Uterus (tissue), 4 donors: ENCODE measurements around the gene PSMB2. TPM values are rescaled to one million over a fixed set of nuclear protein-coding genes. Genes with fewer than 3 reads are reported as not detected.

Experiments
- DNase-seq, 2 donors: peaks; one replicate each; pipeline ENCODE4 v3.0.0-alpha.2; 2019 to 2020
- H3K27ac ChIP-seq, 2 donors: fragments of 200-600 bp; sonication (generic); 1 replicate in 1 of 2; 2 replicates in 1 of 2; pipeline ENCODE4 v1.5.1; 2016 to 2018
- H3K27me3 ChIP-seq, 2 donors: fragments of 200-600 bp; sonication (generic); one replicate each; pipeline ENCODE4 v1.5.1; 2018 to 2019; ENCODE audit warnings: control low read depth in 1 of 2
- H3K36me3 ChIP-seq, 2 donors: fragments of 200-600 bp; sonication (generic); one replicate each; pipeline ENCODE4 v1.5.1; 2019; ENCODE audit warnings: control low read depth in 1 of 2
- H3K4me1 ChIP-seq, 2 donors: fragments of 200-600 bp; sonication (generic); one replicate each; pipeline ENCODE4 v1.5.1; 2018 to 2019; ENCODE audit warnings: control low read depth in 1 of 2
- H3K4me3 ChIP-seq, 2 donors: fragments of 200-600 bp; sonication (generic); 1 replicate in 1 of 2; 2 replicates in 1 of 2; pipeline ENCODE4 v1.5.1; 2018 to 2019; ENCODE audit warnings: mild to moderate bottlenecking in 1 of 2
- H3K9me3 ChIP-seq, 2 donors: fragments of 200-600 bp; sonication (generic); one replicate each; pipeline ENCODE4 v1.5.1; 2019; ENCODE audit warnings: control low read depth in 1 of 2
- CTCF ChIP-seq, 4 experiments: fragments of 200-600 bp in 2 of 4; fragments of 450-650 bp in 2 of 4; sonication (generic) in 2 of 4; IDR thresholded peaks; one replicate each; pipeline ENCODE4 v1.5.1; 2016 to 2019; ENCODE audit warnings: antibody characterized with exemption in 4 of 4, mild to moderate bottlenecking in 2 of 4, moderate library complexity in 1 of 4
- POLR2A ChIP-seq, 2 donors: fragments of 450-650 bp; IDR thresholded peaks; one replicate each; pipeline ENCODE4 v1.6.1; 2016; ENCODE audit warnings: antibody characterized with exemption in 2 of 2, mild to moderate bottlenecking in 1 of 2, moderate library complexity in 1 of 2
- intact Hi-C: fragments of 100-400 bp; cut with DNase I; formaldehyde crosslinking; loops from one replicate; pipeline ENCODE4 v1.15.1; 2023; ENCODE audit warnings: low total_unique reads
- total RNA-seq, 4 donors: library from RNA; depleted of rRNA in 3 of 4; stranded (reverse); fragments of >200 nt in 3 of 4; gene quantifications; one replicate each; pipeline versions ENCODE4 v1.1.0 to v1.2.4, GENCODE V29; 2014 to 2023
- donor health status: DM: yes; HTN: yes; CAD: no.

Gene PSMB2
- total RNA-seq, 4 donors from 2014 or later: 4.9 to 40.2 (median 27.2) TPM

DNA sequence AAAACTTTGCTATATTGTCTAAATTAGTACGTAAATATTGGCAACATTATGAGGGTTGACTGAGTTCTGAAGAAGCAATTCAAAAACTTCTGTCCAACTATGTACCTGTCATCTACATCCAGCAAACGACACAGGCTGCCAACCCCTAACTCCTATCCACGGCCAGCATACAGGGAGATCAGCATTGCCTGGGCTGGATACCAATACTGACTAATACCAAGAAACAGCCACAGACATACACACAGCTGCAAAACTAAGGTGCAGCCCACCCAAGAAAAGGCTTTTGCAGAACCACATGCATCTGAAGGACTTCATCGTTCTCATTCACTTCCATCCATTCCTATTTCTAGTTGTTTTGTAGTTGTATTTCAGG is 86.1 kb downstream of the PSMB2 start:
- intact Hi-C loops: no loop called here
- H3K4me1 ChIP-seq: peaks cover 0 to 6% of the 10 kb centered on the region in 2 donors
- H3K36me3 ChIP-seq: no peaks in the 10 kb centered on the region
- H3K27me3 ChIP-seq: no peaks in the 10 kb centered on the region
- no peaks in the 10 kb centered on the region for H3K9me3 ChIP-seq
- no peak overlapping the region for H3K4me3 ChIP-seq
- TF ChIP-seq POLR2A (IDR thresholded peaks at IDR 0.05): no peak
- no peak for TF ChIP-seq CTCF (IDR thresholded peaks at IDR 0.05)
- DNase-seq: no peak
- no peak overlapping the region for H3K27ac ChIP-seq

DNA sequence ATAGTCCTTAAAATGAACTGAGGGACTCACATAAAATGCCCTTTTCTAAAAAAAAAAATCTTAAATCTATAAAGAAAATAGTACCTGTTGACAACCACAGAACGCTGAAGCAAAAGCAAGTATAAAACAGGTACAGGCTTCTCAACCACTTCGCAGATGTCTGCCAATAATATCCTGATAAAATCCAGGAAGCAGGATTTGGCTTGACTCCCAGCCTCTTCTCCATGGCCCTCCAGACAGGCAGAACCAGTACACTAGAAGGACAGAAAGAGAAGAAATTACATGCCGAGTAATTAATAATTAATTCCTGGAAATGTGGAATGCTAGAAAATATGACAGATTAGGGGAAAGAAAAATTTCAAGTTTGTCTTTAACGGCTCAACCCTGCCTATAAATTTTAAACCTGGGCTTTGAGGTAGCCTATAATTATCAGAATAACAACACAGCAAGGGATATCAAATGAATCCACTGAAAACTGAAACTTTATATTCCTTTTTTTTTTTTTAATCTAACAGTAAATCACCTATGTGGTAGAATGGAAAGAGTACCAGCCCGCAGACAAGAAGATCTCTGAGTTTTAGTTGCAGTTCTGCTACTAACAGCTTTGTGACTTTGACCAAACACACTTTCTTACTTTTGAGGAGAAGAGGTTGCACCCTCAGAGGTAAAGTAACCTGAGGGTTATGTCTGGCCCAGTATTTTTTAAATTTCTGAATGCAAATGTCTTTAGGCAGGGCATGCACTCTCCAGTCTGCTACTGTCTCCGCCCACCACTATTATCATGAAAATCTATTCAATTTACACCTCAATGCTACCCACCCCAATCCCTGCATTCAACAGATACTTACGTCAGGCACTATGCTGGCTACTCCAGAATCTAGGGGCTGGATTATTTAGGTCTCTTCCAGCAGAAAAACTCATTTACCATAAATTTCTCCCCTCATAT is 86.8 kb downstream of the PSMB2 start:
- no peak for DNase-seq
- Histone ChIP-seq H3K27ac (no peak overlapping the region), H3K4me1 (peaks cover 0 to 6% of the 10 kb centered on the region in 2 donors), H3K36me3 (no peaks in the 10 kb centered on the region), H3K4me3 (no peak overlapping the region), H3K9me3 (no peaks in the 10 kb centered on the region), H3K27me3 (no peaks in the 10 kb centered on the region)
- intact Hi-C loops: no loop called here
- no peak for TF ChIP-seq CTCF (IDR thresholded peaks at IDR 0.05)

DNA sequence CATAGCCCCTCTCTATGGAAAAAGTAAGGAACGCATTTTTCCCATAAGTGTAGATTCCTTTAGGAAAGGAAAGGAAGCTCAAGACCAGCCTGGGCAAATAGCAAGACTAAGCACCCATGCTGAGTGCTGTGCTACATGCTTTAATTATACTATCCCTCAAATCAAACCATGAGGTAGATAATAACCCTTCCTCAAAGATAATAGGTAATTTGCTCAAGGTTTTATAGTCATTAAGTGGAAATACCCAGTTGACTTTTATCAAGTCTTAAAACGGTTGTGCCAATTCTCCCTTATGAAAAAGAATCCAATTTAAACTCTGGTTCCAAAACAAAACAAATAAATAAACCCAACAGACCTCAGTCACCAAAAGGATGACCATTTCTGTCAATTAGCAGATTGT is 87.5 kb downstream of the PSMB2 start:
- Histone ChIP-seq H3K27me3 (no peaks in the 10 kb centered on the region), H3K4me1 (peaks cover 0 to 1% of the 10 kb centered on the region in 2 donors), H3K27ac (no peak overlapping the region), H3K9me3 (no peaks in the 10 kb centered on the region), H3K36me3 (no peaks in the 10 kb centered on the region), H3K4me3 (no peak overlapping the region)
- intact Hi-C loops: no loop called here
- DNase-seq: no peak
- TF ChIP-seq CTCF (IDR thresholded peaks at IDR 0.05) (no peak), POLR2A (IDR thresholded peaks at IDR 0.05) (no peak)

Other genes with a start within 250 kb of the PSMB2 start
- gene KIAA0319L, start 84.1 kb downstream of the PSMB2 start, total RNA-seq: 10 to 100 TPM; 27.6 to 72.1 (median 53.8) TPM
- 10 to 100 TPM in 2 of 4 donors, 1 to 10 TPM in 2; 4.4 to 29.9 (median 17.0) TPM for gene NCDN, start 83.7 kb downstream of the PSMB2 start, total RNA-seq
- 1 to 10 TPM in 1 of 4 donors, under 1 TPM in 1, not detected in 2; 0.97 to 3.6 TPM for gene TFAP2E, start 68.2 kb downstream of the PSMB2 start, total RNA-seq
- gene C1orf216, start 77.4 kb upstream of the PSMB2 start, total RNA-seq: 10 to 100 TPM in 3 of 4 donors, 1 to 10 TPM in 1; 9.1 to 21.8 (median 18.4) TPM
- 10 to 100 TPM in 1 of 4 donors, not detected in 3; 14.0 TPM for gene CLSPN, start 128.5 kb upstream of the PSMB2 start, total RNA-seq
- gene AGO4, start 166.5 kb upstream of the PSMB2 start, total RNA-seq: 10 to 100 TPM; 10.8 to 23.6 (median 17.7) TPM
- gene AGO1, start 241.7 kb upstream of the PSMB2 start, total RNA-seq: 10 to 100 TPM in 2 of 4 donors, 1 to 10 TPM in 2; 4.1 to 32.8 (median 12.0) TPM